ENCODE measurements around the gene CERK. TPM values are rescaled to one million over a fixed set of nuclear protein-coding genes. Genes with fewer than 3 reads are reported as not detected.

CERK gene
- total and polyA plus RNA-seq, 9 of the 15 experiments (the other 6 are each of a cell fraction or from before 2014, with no cell fraction given) = 1.1 to 14.9 (median 8.7) TPM

GRCh38 chr22:46677323-46678002 is 60.6 kb downstream of the CERK start (continued):
- TF ChIP-seq RNF219 (CRISPR knock-in tag; IDR thresholded peaks at IDR 0.05) (no peak), PYGO2 (tag; IDR thresholded peaks at IDR 0.05) (no peak)

- in situ Hi-C loops (cut with MboI) = loop anchor here (10.0 kb wide), 1 partner anchor 112 kb away; no protein-coding TSS in a partner anchor
- Histone ChIP-seq H3K4me2 (ENCODE audit: insufficient read depth, low read length) (no peak overlapping the region), H3K9me1 (ENCODE audit: control insufficient read depth, insufficient read depth, low read length) (no peaks in the 10 kb centered on the region), H3K27me3 (ENCODE audit: control insufficient read depth in 2 of 2, insufficient read depth in 2 of 2, low read length in 2 of 2) (no peaks in the 10 kb centered on the region), H4K20me1 (replicated peaks; ENCODE audit: control insufficient read depth, insufficient read depth, low read length) (no peaks in the 10 kb centered on the region; the same call in 1 of the 2 replicates), H3K79me2 (ENCODE audit: control insufficient read depth, insufficient read depth, low read length) (no peaks in the 10 kb centered on the region), H2AFZ (ENCODE audit: low read depth, low read length) (no peak overlapping the region), H3K9me3 (replicated peaks; ENCODE audit: control insufficient read depth, insufficient read depth, low read depth, low read length) (no peaks in the 10 kb centered on the region), H3K4me1 (replicated peaks in 1 of 2; ENCODE audit: control insufficient read depth in 2 of 2, insufficient read depth in 2 of 2, low read length in 2 of 2) (peaks cover 0 to 13% of the 10 kb centered on the region in 2 experiments; a peak in 2 of 5 replicates), H3K27ac (ENCODE audit: extremely low read depth, low read depth, low read length) (no peak overlapping the region), H3K4me3 (no peak overlapping the region), H3K36me3 (ENCODE audit: control insufficient read depth, insufficient read depth, low read length) (peaks cover 26% of the 10 kb centered on the region; the same call in 1 of the 3 replicates), H3K9ac (ENCODE audit: insufficient read depth in 1 of 2, low read depth in 2 of 2, low read length in 2 of 2) (no peak overlapping the region)
- no TSS peak for BruUV-seq (replicated peaks)
- FAIRE-seq (no peak), ATAC-seq (no peak), DNase-seq (ENCODE audit: extremely low read depth in 1 of 4, low spot score in 3 of 4) (no peak)
- CTCF ChIA-PET (ENCODE audit: low intra/inter-chr PET ratio) = no interaction called here
- intact Hi-C loops (cut with micrococcal nuclease) = no loop called here
- POLR2A ChIA-PET = no interaction called here
- TF ChIP-seq ZNF764 (CRISPR knock-in tag; IDR thresholded peaks at IDR 0.05; ENCODE audit: low read depth) = no peak
- no peak for TF ChIP-seq CTBP1 (IDR thresholded peaks at IDR 0.05; ENCODE audit: borderline replicate concordance)
- no peak for TF ChIP-seq ILK (tag; IDR thresholded peaks at IDR 0.05; ENCODE audit: borderline replicate concordance, low read depth)
- WGBS (ENCODE audit: insufficient coverage, low coverage, missing lambda C conversion rate) = 100% methylated on average over 1 of the region's 14 CpGs
Measured at GRCh38 chr22:46676881-46677280, 61.2 kb downstream of the CERK start.
